ENCODE data around the gene CYP4A11. TPM values are rescaled to one million over a fixed set of nuclear protein-coding genes. Genes with fewer than 3 reads are reported as not detected.
"Not testable (repeated sequence)": the region's sequence is repeated elsewhere in the genome, so short reads cannot be mapped to it uniquely, and the experiment has no call there.

The CYP4A11 gene, protein sequence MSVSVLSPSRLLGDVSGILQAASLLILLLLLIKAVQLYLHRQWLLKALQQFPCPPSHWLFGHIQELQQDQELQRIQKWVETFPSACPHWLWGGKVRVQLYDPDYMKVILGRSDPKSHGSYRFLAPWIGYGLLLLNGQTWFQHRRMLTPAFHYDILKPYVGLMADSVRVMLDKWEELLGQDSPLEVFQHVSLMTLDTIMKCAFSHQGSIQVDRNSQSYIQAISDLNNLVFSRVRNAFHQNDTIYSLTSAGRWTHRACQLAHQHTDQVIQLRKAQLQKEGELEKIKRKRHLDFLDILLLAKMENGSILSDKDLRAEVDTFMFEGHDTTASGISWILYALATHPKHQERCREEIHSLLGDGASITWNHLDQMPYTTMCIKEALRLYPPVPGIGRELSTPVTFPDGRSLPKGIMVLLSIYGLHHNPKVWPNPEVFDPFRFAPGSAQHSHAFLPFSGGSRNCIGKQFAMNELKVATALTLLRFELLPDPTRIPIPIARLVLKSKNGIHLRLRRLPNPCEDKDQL
- total RNA-seq (2014; rRNA removed), result not detected in 2 replicates
- not detected for polyA plus RNA-seq (2012)

DNA sequence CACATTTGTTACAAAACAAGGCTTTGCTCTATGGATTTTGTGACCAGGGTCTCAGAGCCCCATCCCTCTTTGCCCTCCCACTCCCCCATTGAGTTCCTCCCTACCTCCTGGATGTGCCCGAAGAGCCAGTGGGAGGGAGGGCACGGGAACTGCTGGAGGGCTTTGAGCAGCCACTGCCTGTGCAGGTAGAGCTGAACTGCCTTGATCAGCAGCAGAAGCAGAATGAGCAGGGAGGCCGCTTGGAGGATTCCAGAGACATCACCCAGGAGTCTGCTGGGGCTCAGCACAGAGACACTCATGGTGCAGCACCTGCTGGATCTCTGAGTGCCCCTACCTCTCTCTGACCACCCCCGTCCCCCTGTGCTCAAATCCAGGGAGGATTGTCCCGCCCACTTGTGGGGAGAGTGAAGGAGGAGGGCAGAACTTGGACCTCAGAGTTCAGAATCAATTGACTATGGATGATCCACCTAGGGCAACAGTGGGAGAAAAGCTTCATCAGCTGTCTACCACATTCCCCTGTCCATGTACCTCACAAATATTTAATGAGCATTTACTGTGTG, at the start of gene CYP4A11:
CYP4A11 (minus strand) TSS at position 342 of the 560 bp plus-strand sequence; CDS start at position 299, 43 bp downstream.
- DNase-seq (ENCODE audit: low read depth), result no peak

DNA sequence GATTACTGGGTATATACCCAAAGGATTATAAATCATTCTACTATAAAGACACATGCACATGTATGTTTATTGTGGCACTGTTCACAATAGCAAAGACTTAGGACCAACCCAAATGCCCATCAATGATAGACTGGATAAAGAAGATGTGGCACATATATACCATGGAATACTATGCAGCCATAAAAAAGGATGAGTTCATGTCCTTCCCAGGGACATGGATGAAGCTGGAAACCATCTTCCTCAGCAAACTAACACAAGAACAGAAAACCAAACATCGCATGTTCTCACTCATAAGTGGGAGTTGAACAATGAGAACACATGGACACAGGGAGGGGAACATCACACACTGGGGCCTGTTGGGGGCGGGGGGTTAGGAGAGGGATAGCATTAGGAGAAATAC, 49.3 kb upstream of the CYP4A11 start:
- not testable (repeated sequence) for DNase-seq (ENCODE audit: low read depth)

DNA sequence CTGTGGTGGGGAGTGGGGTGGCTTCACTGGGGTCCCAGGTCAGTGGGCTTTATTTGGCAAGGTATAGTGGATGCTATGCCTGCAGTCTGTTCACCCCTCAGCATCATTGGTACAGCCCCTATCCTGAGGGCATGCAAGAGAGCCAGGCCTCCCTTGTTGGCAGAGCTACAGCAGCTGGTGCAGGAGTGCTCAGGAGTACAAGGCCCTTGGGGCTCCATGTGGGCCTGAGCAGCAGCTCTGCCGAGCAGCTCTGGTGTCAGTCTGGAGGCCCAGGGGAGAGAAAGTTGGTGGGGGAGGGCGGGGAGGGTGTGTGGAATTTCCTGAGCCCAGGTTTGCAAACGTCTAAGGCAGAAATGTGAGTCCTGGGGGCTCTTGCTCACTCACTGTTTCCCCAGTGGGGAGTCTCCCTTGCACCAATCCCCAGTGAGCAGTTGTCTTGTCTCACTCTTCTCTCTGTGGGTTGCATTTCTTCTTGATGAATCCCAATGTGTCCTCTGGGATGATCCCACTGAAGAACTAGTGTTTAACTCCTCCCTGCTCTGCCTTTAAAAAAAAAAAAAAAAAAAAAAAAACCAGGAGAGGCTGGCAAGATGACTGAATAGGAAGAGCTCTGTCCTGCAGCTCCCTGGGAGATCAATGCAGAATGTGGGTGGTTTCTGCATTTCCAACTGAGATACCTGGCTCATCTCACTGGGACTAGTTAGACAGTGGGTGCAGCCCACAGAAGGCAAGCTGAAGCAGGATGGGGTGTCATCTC, 42.7 kb upstream of the CYP4A11 start:
- no peak for DNase-seq (ENCODE audit: low read depth)

DNA sequence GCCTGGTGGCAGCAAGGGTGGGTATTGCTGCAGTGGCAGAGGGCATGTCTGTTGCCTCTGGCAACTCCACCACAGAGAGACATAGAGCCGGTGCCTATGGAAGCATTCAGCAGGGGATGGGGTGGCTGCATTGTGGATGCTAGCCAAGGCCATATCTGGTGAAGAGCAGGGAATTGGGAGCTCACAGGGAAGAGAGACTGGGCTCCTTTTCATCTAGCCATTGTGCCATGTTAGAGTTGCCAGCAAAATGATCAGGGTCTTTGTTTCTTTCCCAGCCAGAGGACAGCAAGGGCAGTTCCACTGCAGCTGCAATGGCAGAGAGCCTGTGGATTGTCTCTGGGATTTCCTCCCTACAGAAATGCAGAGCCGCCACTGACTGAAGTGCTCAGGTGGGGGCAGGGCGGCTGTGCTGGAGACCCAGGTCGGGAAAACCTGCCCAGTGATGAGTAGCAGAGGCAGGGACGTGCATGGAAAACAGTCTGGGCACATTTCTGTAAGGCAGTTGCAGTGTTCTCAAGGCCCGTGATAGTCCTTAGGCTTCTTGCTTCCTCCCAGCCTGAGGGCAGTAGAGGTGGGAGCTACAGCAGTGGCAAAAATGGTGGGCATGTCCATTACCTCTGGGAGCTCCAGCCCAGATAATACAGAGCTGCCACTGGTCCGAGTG, 42.0 kb upstream of the CYP4A11 start:
- no peak for DNase-seq (ENCODE audit: low read depth)

DNA sequence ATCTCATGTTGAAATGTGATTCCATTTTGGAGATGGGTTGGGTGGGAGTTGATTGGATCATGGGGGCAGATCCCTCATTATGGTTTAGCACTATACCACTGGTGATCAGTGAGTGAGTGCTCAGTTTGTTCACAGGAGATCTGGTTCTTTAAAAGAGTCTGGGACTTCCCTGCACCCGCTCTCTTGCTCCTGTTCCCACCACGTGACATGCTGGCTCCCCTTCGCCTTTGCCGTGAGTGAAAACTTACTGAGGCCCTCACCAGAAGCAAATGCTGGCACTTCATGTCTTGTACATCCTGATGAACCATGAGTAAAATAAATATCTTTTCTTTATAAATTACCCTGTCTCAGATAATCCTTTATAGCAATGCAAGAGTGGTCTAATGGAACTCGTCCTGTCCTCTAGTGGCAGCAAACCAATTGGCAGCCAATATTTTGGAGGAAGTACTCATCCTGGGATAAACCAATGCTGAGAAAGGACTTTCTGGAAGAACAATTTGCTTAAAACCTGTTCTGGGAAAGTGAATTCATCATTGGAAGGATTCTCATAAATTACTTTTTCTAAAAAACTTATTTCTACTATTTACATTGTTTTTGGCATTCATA, 27.8 kb upstream of the CYP4A11 start:
- no peak for DNase-seq (ENCODE audit: low read depth)

DNA sequence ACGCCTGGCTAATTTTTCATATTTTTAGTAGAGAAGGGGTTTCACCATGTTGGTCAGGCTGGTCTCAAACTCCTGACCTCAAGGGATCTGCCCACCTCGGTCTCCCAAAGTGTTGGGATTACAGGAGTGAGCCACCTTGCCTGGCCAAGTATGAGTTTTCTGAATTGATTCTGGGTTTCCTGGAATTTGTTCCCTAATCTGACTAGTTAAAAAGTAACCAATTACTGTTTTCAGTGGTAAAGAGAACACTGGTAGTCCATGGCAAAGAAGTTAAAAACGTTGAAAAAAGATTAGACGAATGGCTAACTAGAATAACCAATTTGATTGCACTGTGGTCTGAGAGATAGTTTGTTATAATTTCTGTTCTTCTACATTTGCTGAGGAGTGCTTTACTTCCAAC, 21.0 kb upstream of the CYP4A11 start:
- DNase-seq (ENCODE audit: low read depth), result not testable (repeated sequence)

DNA sequence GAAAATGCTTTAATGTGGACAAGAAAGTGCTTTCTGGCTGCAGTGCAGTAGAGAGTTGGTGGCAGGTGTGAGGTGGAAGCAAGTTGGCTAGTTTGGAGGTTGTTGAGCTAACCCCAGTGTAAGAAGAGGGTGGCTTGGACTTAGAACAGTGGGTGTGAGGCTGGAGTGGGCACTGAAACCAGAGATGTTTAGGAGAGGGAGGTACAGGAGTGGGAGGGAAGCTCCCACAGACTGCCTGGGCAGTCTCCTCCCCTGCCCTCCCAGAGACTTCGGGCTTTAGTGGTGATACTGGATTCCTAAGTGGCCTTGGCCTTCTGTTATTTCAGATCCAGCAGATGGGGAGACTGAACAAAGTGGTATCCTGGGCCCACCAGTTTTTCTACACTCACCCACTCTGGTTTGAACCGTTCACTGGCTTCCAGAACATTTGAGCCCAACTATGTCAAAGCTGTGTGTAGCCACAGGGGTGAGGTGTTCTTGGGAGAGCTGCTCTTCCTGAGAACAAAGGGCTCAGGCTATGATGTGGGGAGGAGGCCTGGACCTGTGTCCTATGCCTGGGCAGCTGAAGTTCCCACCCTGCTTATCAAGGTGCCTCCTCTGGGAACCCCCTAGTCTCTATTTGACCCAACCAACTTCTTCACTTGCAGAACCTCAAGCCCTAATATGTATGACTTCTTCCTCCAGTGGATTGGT, 19.9 kb upstream of the CYP4A11 start:
- DNase-seq (ENCODE audit: low read depth), result no peak

DNA sequence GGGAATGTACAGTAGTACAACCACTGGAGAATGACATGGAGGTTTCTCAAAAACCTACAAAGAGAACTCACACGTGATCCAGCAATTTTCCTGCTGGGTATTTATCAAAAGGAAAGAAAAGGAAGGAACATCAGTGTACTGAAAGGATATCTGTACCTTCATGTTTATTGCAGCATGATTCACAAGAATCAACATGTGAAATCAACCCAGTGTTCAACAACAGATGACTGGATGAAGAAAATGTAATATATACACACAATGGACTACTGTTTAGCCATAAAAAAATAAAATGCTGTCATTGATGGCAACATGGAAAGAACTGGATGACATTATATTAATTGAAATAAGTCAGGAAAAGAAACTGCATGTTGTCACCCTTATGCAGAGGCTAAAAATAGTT, 19.0 kb upstream of the CYP4A11 start:
- no peak for DNase-seq (ENCODE audit: low read depth)

DNA sequence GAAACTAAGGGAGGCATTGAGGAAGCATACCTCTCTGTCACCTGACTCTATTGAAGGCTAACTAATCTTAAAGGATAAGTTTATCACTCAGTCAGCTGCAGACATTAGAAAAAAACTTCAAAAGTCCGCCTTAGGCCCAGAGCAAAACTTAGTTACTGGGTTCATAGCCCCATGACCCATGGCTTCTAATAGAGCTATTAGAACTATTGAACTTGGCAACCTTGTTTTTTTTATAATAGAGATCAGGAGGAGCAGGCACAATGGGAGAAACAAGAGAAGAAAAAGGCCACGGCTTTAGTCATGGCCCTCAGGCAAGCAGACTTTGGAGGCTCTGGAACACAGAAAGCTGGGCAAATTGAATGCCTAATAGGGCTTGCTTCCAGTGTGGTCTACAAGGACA, 13.8 kb upstream of the CYP4A11 start:
- DNase-seq (ENCODE audit: low read depth), result not testable (repeated sequence)

DNA sequence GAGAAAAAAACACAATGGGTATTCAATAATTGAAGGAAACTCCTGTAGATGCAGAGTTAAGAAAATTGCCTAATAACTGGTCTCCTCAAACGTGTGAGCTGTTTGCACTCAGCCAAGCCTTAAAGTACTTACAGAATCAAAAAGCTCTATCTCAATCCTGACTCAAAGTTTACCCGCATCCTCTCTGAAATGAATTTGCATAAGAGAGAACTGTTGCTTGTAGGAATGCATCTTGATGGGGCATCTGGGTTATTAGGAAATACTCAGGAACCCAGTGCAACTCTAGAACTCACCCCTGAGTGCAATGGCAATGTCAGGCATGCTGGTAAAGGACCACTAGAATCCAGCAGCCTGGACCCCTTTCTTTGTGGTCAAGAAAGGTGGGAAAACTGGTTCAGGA, 12.6 kb upstream of the CYP4A11 start:
- not testable (repeated sequence) for DNase-seq (ENCODE audit: low read depth)

DNA sequence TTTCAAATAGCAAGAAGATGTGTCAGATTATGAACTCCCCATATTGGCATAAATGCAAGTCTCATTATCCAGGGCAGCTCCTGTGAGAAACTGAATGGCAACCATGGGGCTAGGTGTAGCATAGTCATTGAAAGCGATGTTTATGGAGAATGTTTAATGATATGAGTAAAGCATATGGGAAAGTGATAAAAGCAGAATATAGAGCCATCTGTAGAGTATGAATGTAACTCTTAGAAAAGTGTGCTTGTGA, 8.1 kb upstream of the CYP4A11 start:
- not testable (repeated sequence) for DNase-seq (ENCODE audit: low read depth)

DNA sequence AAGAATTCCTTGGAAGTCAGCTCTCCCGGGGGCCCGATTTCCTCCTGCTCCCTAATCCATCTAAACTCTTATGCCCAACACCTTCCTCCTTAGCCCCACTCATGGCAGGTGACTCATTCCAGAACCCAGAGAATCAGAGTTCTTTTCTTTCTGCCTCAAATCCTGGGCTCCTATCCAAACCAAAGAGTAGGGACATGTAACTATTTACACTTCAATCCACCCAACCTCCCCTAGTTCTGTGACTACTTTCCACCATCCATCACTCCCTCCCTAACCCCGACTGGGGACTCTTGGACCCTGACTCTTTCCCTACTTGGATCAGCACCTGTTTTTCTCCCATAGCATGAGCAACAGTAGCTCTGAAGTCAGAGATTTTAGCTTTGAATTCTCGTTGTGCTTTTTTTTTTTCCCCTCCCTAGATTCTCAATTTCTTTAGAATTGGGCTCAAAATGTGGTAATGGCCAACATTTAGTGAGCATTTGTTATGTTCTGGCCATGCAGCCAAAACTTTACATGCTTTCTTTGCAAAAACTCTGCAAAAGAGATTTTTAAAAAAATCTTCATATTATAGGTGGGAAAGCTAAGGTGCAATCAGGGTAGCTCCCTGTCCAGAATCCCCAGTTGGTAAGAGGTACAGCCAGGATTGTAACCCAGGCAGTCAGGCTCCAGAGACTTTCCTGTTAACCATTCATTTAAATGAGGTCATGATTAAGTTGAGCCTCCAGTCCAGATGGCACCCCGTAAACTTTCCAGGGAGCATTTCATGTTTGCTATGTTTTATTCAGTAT, 7.5 kb upstream of the CYP4A11 start:
- no peak for DNase-seq (ENCODE audit: low read depth)

DNA sequence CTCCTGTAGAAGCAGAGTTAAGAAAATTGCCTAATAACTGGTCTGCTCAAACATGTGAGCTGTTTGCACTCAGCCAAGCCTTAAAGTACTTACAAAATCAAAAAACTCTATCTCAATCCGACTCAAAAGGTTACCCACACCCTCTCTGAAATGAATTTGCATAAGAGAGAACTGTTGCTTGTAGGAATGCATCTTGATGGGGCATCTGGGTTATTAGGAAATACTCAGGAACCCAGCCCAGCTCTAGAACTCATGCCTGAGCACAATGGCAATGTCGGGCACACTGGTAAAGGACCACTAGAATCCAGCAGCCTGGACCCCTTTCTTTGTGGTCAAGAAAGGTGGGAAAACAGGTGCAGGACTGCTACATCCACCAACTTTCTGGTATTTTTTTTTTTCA, 6.4 kb upstream of the CYP4A11 start:
- DNase-seq (ENCODE audit: low read depth), result not testable (repeated sequence)

DNA sequence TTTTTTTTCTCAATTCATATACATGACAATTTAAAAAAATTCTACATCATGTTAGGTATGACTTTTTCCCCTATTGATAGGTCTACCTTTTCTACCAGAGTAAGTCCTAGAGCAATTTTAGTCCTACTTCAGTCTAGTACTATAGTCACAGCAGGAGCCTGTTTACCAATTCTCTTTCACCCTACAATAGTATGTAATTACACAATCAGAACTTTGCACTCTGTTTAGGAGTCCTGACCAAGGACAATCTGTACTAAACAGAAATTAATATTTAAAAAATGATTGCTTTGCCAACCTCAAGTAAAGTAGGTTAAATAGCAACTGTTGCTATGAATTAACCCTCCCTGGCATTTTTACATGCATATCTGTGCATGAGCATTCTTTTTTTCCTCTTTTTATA, 810 bp upstream of the CYP4A11 start:
- DNase-seq (ENCODE audit: low read depth), result no peak

DNA sequence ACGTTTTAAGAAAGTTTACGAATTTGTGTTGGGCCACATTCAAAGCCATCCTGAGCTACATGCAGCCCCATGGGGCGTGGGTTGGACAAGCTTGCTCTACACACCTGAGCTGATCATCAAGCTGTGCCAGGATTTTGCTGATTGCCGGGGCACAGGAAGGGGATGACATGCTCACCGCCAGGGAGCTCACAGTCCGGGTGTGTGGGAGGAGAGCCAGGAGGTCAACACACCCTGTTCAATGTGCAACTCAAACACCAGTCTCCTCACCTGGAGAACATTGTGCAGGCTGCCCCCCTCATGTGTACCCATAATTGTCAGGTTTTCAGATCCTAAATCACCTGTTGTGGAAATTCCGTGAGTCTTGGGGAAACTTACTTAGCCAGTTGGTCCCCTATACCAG, 969 bp downstream of the CYP4A11 start:
- no peak for DNase-seq (ENCODE audit: low read depth)

DNA sequence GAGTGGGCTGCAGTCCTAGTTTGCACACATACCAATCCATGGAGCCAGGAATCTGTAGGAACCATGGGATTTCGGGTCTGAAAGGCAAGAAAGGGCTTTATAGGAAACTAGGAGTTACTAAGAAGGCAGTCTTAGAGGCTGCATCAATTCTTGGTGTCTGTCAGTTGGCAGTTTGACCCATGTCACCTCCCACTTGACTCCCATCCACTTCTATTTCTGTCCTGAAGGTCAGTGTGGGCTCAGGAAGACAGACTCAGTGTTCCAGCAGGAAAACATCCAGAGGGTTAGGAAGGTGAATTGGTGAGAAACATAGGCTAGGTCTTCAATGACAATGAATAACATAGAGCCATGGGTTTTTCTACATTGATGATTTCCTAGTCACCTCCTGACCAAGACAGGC, 4.0 kb downstream of the CYP4A11 start:
- no peak for DNase-seq (ENCODE audit: low read depth)

DNA sequence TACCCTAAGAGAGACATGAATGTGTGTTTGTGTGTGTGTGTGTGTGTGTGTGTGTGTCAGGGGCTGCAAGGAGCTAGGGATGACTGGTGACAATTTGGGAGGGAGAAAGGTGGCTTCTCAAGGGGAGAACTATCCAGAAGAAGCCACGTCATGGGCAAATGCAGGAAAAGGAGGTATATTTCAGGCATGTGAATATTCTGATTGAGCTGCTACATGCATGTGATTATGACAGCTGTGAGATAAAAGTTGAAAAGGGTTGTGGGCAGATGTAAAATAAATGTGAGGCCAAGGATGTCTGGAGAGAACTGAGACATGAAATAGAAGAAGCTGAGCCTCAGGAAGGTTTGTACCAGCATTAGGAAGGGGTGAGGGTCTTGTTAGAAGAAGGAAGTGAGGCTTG, 4.5 kb downstream of the CYP4A11 start:
- no peak for DNase-seq (ENCODE audit: low read depth)

DNA sequence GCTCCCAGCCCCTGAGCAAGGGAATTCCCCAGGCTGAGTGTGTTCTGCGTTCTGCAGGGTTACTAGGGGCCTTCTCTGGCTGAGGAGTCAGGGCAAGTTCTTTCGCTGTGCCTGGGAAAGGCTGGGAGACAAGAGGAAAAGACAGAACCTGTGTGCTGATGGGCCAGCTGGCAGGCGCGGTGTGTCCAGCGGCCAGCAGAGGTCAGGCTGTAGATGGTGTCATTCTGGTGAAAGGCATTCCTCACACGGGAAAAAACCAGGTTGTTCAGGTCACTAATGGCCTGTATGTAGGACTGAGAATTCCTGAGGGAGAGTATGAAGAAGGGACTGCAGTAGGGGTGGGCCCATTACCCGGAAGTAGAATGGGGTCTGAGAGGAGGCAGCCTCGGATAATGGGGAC, 6.4 kb downstream of the CYP4A11 start:
- not testable (repeated sequence) for DNase-seq (ENCODE audit: low read depth)

DNA sequence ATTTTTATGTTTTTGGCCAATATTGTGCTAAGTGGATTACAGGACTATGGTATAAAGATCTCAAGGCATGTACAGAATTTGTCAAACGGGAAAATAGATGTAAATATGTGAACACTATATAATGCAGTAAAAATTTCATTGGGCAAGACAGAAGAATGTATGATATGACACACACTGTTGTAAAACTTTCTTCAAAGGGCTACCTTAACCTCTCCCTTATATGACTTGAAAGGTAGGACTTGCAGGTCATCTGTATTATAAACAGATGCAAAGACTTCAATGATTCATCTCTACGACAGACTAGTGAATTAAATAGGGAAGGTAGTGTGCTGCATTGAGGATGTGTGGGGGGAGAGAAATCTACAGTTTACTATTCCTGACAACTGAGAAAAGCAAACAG, 9.3 kb downstream of the CYP4A11 start:
- not testable (repeated sequence) for DNase-seq (ENCODE audit: low read depth)

DNA sequence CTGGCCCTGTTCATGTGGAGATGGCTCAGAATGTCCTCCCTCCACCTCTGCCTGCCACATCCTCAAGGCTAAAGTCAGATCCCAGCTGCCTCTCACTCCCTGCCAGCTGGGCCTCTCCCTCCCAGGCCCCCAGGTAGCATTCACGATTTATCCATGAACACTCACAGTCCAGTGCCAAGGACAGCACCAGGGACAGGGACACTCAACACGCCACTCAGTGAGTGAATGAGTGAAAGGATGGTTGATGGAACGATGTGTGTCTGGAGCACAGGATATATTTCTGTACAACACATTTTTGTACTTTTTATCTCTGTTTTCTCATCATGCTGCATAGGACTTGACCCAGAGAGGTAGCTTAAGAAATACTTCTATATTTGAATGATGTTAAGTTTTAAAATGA, 10.1 kb downstream of the CYP4A11 start:
- DNase-seq (ENCODE audit: low read depth), result no peak
